GM23338 (cell line): ENCODE results near the gene SRP68. TPM values are rescaled to one million over a fixed set of nuclear protein-coding genes. Genes with fewer than 3 reads are reported as not detected.
A peak's percentile ranks its signal among the peaks of the same experiment; 100 is the strongest.

Source experiments
- ATAC-seq: fragments of 200-7000 bp; cut with Tn5 transposase; 3 replicates; pipeline ENCODE4 v1.9.1; 2020
- DNase-seq: peaks from one replicate; pipeline ENCODE4 v3.0.0-alpha.2; 2015; ENCODE audit warnings: low spot score
- H2AFZ ChIP-seq: fragments of 200-600 bp; sonication (generic); 2 replicates; pipeline ENCODE4 v1.8.0; 2016; ENCODE audit warnings: antibody characterized with exemption, mild to moderate bottlenecking, moderate library complexity
- H3F3A ChIP-seq: fragments of 200-600 bp; sonication (generic); replicated peaks from 2 replicates; pipeline ENCODE4 v1.8.0; 2017; ENCODE audit warnings: antibody characterized with exemption, mixed run types, low read depth
- H3K27ac ChIP-seq: fragments of 200-600 bp; sonication (generic); 2 replicates; pipeline ENCODE4 v1.6.1; 2016; ENCODE audit warnings: low read depth
- H3K27me3 ChIP-seq: fragments of 200-600 bp; sonication (generic); 2 replicates; pipeline ENCODE4 v1.8.0; 2016; ENCODE audit warnings: mild to moderate bottlenecking, mixed run types, moderate library complexity; ENCODE audit not compliant: insufficient read depth
- H3K36me3 ChIP-seq: fragments of 200-600 bp; sonication (generic); 2 replicates; pipeline ENCODE4 v1.8.0; 2016; ENCODE audit warnings: mild to moderate bottlenecking; ENCODE audit not compliant: insufficient read depth
- H3K4me1 ChIP-seq: fragments of 200-600 bp; sonication (generic); 2 replicates; pipeline ENCODE4 v1.8.0; 2016; ENCODE audit warnings: mild to moderate bottlenecking, moderate library complexity; ENCODE audit not compliant: insufficient read depth
- H3K4me2 ChIP-seq: fragments of 200-600 bp; sonication (generic); 2 replicates; pipeline ENCODE4 v1.7.1; 2017; ENCODE audit warnings: mixed run types
- H3K4me3 ChIP-seq: fragments of 200-600 bp; sonication (generic); 2 replicates; pipeline ENCODE4 v1.6.1; 2016; ENCODE audit warnings: mixed run types
- H3K79me2 ChIP-seq: fragments of 200-600 bp; sonication (generic); replicated peaks from 2 replicates; pipeline ENCODE4 v1.8.0; 2017; ENCODE audit warnings: mild to moderate bottlenecking; ENCODE audit not compliant: insufficient read depth
- H3K9me2 ChIP-seq: fragments of 200-600 bp; sonication (generic); 2 replicates; pipeline ENCODE4 v1.8.0; 2017; ENCODE audit not compliant: insufficient read depth
- H4K20me1 ChIP-seq: fragments of 200-600 bp; sonication (generic); replicated peaks from 2 replicates; pipeline ENCODE4 v1.8.0; 2017; ENCODE audit warnings: mild to moderate bottlenecking; ENCODE audit not compliant: insufficient read depth
- H3K27ac Mint-ChIP-seq: 2 replicates; pipeline ENCODE4 v1.8.0; 2020; ENCODE audit warnings: inconsistent platforms, mild to moderate bottlenecking, moderate library complexity, mixed read lengths
- H3K27me3 Mint-ChIP-seq: 3 replicates; pipeline ENCODE4 v1.8.0; 2022; ENCODE audit warnings: low read depth, mild to moderate bottlenecking, moderate library complexity, mixed read lengths, inconsistent platforms; ENCODE audit not compliant: insufficient read depth, poor library complexity
- H3K36me3 Mint-ChIP-seq: 3 replicates; pipeline ENCODE4 v1.8.0; 2021; ENCODE audit warnings: low read depth, mild to moderate bottlenecking, inconsistent platforms, moderate library complexity, mixed read lengths
- H3K4me1 Mint-ChIP-seq: 3 replicates; pipeline ENCODE4 v1.8.0; 2020; ENCODE audit warnings: mild to moderate bottlenecking, inconsistent platforms, mixed read lengths
- H3K4me3 Mint-ChIP-seq: 3 replicates; pipeline ENCODE4 v1.8.0; 2021; ENCODE audit warnings: moderate library complexity, mild to moderate bottlenecking, inconsistent platforms, mixed read lengths
- H3K9me3 Mint-ChIP-seq: 3 replicates; pipeline ENCODE4 v1.8.0; 2020; ENCODE audit warnings: moderate library complexity, mild to moderate bottlenecking, inconsistent platforms, mixed read lengths
- STAT1 ChIP-seq: IDR thresholded peaks from one replicate; pipeline ENCODE4 v1.6.1; 2016; ENCODE audit warnings: antibody characterized with exemption; ENCODE audit not compliant: unreplicated experiment
- polyA plus RNA-seq: library from polyadenylated mRNA; unstranded; fragments of >200 nt; fragmentation: Nextera tagmentation; extraction: Ambion mirVana; gene quantifications from 2 replicates; pipeline ENCODE4 v1.2.1, GENCODE V29; 2016
- total RNA-seq: library from RNA; depleted of rRNA; stranded (reverse); fragments of >200 nt; shearing (Covaris generic); gene quantifications from 2 replicates; pipeline ENCODE4 v1.2.3, GENCODE V29; 2014
- TF ChIP-seq, protein P1 (sequence below), 2 experiments: fragments of 200-600 bp in 1 of 2; sonication (generic) in 1 of 2; conservative IDR thresholded peaks; 2 replicates each; pipeline versions ENCODE4 v1.5.1 to v1.6.1; 2016 to 2017; ENCODE audit warnings: antibody characterized with exemption in 2 of 2, low read depth in 2 of 2, mild to moderate bottlenecking in 2 of 2, moderate library complexity in 1 of 2
- TF ChIP-seq, protein P2 (sequence below): IDR thresholded peaks from one replicate; pipeline ENCODE4 v1.6.1; 2018; ENCODE audit warnings: antibody characterized with exemption; ENCODE audit not compliant: unreplicated experiment

SRP68 gene
- total and polyA plus RNA-seq, 2 experiments from 2014 or later, result 30.7 to 62.8 TPM

DNA sequence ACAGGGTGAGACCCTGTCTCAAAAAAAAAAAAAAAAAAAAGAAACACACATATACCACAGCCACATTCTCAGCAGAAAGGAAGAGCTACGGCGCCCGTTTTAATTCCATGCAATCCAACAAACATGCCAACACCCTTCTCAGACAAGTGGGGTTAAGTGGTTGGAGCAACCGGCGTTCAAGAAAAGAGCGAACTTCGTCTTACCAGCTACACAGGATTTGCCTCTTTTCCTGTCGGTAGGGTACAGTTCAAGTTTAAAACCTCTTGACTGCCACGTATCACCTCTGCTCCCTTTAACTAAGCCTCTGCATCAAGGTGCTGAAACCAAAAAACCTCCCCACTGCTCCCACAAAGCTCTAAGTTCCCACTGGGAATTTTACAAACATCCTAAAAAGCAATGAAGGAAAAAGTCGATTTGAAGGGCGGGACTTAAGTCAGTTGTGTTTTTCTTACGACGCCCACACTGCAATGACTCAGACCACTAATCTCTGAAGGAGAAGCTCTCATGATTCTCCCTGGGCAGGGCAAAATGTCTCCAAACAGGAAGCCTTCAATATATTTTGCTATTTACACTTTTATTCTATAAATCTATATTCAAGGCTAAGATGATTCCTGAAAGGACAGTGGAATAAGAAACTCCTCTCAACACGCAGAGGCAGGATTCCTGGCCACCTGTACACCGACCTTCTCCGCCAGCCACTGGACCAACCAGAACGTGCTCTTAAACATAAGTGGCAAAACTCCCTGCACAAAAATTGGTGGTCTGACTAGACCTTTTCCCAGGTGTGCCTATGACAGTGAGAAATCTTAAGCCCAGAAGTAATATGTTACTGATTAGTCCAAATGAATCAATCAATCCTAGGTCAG, 18.8 kb downstream of the SRP68 start:
- Mint-ChIP-seq H3K36me3 (peaks cover 64% of the 10 kb centered on the region), H3K9me3 (no peaks in the 10 kb centered on the region), H3K27ac (no peak overlapping the region), H3K27me3 (peaks cover 1% of the 10 kb centered on the region), H3K4me1 (peaks cover 5% of the 10 kb centered on the region; the same call in 2 of the 3 replicates), H3K4me3 (no peak overlapping the region)
- Histone ChIP-seq H3K9me2 (no peaks in the 10 kb centered on the region), H3K4me3 (no peak overlapping the region), H3K79me2 (peaks cover 14% of the 10 kb centered on the region; the same call in 1 of the 2 replicates), H3K4me2 (no peak overlapping the region), H2AFZ (no peak overlapping the region), H3K27me3 (no peaks in the 10 kb centered on the region), H3F3A (peaks cover 15% of the 10 kb centered on the region; the same call in 1 of the 2 replicates), H4K20me1 (peaks cover 18% of the 10 kb centered on the region), H3K4me1 (peaks cover 9% of the 10 kb centered on the region; the same call in 1 of the 2 replicates), H3K27ac (0 out of 2 replicates have a peak overlapping the region, but pooled peaks have one; percentile 59), H3K36me3 (peaks cover 44% of the 10 kb centered on the region)
- DNase-seq (no peak), ATAC-seq (no peak)
- TF ChIP-seq, protein P1, sequence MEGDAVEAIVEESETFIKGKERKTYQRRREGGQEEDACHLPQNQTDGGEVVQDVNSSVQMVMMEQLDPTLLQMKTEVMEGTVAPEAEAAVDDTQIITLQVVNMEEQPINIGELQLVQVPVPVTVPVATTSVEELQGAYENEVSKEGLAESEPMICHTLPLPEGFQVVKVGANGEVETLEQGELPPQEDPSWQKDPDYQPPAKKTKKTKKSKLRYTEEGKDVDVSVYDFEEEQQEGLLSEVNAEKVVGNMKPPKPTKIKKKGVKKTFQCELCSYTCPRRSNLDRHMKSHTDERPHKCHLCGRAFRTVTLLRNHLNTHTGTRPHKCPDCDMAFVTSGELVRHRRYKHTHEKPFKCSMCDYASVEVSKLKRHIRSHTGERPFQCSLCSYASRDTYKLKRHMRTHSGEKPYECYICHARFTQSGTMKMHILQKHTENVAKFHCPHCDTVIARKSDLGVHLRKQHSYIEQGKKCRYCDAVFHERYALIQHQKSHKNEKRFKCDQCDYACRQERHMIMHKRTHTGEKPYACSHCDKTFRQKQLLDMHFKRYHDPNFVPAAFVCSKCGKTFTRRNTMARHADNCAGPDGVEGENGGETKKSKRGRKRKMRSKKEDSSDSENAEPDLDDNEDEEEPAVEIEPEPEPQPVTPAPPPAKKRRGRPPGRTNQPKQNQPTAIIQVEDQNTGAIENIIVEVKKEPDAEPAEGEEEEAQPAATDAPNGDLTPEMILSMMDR (conservative IDR thresholded peaks at IDR 0.05; ENCODE audit: low read depth in 2 of 2), result no peak

DNA sequence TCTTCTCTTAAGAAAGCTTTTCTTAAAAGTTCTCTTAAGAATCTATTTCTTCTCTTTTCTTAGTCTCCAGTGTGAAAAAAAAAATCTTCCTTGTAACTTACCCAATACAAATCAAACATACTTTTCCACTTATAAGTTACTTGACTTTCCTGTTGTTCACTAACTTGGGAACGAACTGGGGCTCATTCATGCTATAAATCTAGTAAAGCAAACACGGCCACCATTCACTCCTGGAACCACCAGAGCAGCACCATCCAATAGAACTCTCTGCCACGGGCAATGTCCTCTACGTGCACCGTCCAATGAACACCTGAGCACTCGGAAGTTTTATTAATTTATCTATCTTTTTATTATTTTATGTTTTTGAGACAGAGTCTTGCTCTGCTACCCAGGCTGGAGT, 20.8 kb downstream of the SRP68 start:
- no peak overlapping the region for H3K4me2 ChIP-seq
- no peaks in the 10 kb centered on the region for H3K9me3 Mint-ChIP-seq
- no peaks in the 10 kb centered on the region for H3K9me2 ChIP-seq
- H3K36me3 ChIP-seq, result peaks cover 35% of the 10 kb centered on the region
- H3K27ac ChIP-seq, result 0 out of 2 replicates have a peak overlapping the region, but pooled peaks have one; percentile 4
- peaks cover 1% of the 10 kb centered on the region for H3K27me3 Mint-ChIP-seq
- H3F3A ChIP-seq, result peaks cover 14% of the 10 kb centered on the region; the same call in 1 of the 2 replicates
- peaks cover 9% of the 10 kb centered on the region; the same call in 1 of the 2 replicates for H3K4me1 ChIP-seq
- no peak for DNase-seq
- no peak for ATAC-seq
- H3K79me2 ChIP-seq, result peaks cover 14% of the 10 kb centered on the region; the same call in 1 of the 2 replicates
- H3K27me3 ChIP-seq, result no peaks in the 10 kb centered on the region
- H2AFZ ChIP-seq, result no peak overlapping the region
- no peak overlapping the region for H3K27ac Mint-ChIP-seq
- no peak overlapping the region for H3K4me3 ChIP-seq
- H3K4me3 Mint-ChIP-seq, result no peak overlapping the region
- peaks cover 15% of the 10 kb centered on the region for H4K20me1 ChIP-seq
- peaks cover 62% of the 10 kb centered on the region for H3K36me3 Mint-ChIP-seq
- H3K4me1 Mint-ChIP-seq, result peaks cover 5% of the 10 kb centered on the region; the same call in 2 of the 3 replicates
- TF ChIP-seq STAT1, result no peak
- TF ChIP-seq, protein P2, sequence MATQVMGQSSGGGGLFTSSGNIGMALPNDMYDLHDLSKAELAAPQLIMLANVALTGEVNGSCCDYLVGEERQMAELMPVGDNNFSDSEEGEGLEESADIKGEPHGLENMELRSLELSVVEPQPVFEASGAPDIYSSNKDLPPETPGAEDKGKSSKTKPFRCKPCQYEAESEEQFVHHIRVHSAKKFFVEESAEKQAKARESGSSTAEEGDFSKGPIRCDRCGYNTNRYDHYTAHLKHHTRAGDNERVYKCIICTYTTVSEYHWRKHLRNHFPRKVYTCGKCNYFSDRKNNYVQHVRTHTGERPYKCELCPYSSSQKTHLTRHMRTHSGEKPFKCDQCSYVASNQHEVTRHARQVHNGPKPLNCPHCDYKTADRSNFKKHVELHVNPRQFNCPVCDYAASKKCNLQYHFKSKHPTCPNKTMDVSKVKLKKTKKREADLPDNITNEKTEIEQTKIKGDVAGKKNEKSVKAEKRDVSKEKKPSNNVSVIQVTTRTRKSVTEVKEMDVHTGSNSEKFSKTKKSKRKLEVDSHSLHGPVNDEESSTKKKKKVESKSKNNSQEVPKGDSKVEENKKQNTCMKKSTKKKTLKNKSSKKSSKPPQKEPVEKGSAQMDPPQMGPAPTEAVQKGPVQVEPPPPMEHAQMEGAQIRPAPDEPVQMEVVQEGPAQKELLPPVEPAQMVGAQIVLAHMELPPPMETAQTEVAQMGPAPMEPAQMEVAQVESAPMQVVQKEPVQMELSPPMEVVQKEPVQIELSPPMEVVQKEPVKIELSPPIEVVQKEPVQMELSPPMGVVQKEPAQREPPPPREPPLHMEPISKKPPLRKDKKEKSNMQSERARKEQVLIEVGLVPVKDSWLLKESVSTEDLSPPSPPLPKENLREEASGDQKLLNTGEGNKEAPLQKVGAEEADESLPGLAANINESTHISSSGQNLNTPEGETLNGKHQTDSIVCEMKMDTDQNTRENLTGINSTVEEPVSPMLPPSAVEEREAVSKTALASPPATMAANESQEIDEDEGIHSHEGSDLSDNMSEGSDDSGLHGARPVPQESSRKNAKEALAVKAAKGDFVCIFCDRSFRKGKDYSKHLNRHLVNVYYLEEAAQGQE, result no peak
